Tibial nerve (tissue), 3 donors: ENCODE measurements around the gene RASL10B.

Experiments used
- EP300 ChIP-seq, 2 donors: sonication (generic); formaldehyde crosslinking; IDR thresholded peaks; one replicate each; pipeline ENCODE4 v1.6.1; 2017; ENCODE audit warnings: antibody characterized with exemption in 2 of 2, mild to moderate bottlenecking in 1 of 2
- POLR2A ChIP-seq, 2 donors: fragments of 450-650 bp; IDR thresholded peaks; one replicate each; pipeline ENCODE4 v1.6.1; 2017; ENCODE audit warnings: antibody characterized with exemption in 2 of 2, mild to moderate bottlenecking in 2 of 2, moderate library complexity in 2 of 2

DNA sequence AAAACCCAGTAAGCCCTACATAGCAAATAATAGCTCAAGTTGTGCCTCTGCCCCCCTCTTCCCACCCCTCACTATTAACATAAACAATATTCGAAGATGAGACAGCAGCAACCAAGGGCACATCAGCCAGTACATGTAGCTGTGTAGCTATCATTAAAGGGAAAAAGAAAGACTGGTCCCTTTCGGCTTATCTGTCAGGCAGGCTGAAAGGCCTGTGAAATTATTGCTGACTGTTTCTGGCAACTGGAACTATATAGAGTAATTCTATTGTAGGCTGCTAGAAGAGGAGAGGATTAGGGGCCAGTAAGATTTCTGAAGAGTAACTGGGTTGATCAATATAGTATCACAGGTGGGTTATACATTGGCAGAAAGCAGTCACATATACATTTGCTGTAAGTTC, 36.5 kb upstream of the RASL10B start:
- TF ChIP-seq POLR2A (IDR thresholded peaks at IDR 0.05): no peak
- TF ChIP-seq EP300 (IDR thresholded peaks at IDR 0.05): no peak
